Activated CD4-positive, alpha-beta memory T cell treated with anti-CD3 and anti-CD28 coated beads, Interleukin-2, amount 10 ng/mL, durations not matched to agents 7 days and 5 days (primary cell): ENCODE data around the gene MATK. TPM values are rescaled to one million over a fixed set of nuclear protein-coding genes. Genes with fewer than 3 reads are reported as not detected.

Experiments used
- CTCF ChIA-PET: fragments of 350-600 bp; sonication (Branson Sonifier 250); formaldehyde crosslinking; loops from one replicate; lab custom pipeline; 2021; ENCODE audit warnings: antibody characterized with exemption, inconsistent platforms; lab: Charles Lee
- POLR2A ChIA-PET: fragments of 350-600 bp; sonication (Branson Sonifier 250); formaldehyde crosslinking; loops from one replicate; lab custom pipeline; 2021; ENCODE audit warnings: antibody characterized with exemption; lab: Charles Lee
- DNase-seq: peaks from one replicate; pipeline ENCODE4 v3.0.0-alpha.2; 2020
- H3K27ac Mint-ChIP-seq: one replicate; pipeline ENCODE4 v1.8.0; 2021; ENCODE audit warnings: mild to moderate bottlenecking, mixed read lengths
- H3K27me3 Mint-ChIP-seq: one replicate; pipeline ENCODE4 v1.8.0; 2021; ENCODE audit warnings: mixed read lengths
- H3K36me3 Mint-ChIP-seq: one replicate; pipeline ENCODE4 v1.8.0; 2021; ENCODE audit warnings: low read depth, mixed read lengths
- H3K4me1 Mint-ChIP-seq: one replicate; pipeline ENCODE4 v1.8.0; 2021; ENCODE audit warnings: mixed read lengths
- H3K4me3 Mint-ChIP-seq: one replicate; pipeline ENCODE4 v1.8.0; 2021; ENCODE audit warnings: mild to moderate bottlenecking, mixed read lengths
- H3K9me3 Mint-ChIP-seq: one replicate; pipeline ENCODE4 v1.8.0; 2021; ENCODE audit warnings: mixed read lengths
- total RNA-seq, 2 experiments: library from RNA; stranded (reverse); gene quantifications; one replicate each; pipeline ENCODE4 v1.2.3, GENCODE V29; 2021

MATK gene, protein sequence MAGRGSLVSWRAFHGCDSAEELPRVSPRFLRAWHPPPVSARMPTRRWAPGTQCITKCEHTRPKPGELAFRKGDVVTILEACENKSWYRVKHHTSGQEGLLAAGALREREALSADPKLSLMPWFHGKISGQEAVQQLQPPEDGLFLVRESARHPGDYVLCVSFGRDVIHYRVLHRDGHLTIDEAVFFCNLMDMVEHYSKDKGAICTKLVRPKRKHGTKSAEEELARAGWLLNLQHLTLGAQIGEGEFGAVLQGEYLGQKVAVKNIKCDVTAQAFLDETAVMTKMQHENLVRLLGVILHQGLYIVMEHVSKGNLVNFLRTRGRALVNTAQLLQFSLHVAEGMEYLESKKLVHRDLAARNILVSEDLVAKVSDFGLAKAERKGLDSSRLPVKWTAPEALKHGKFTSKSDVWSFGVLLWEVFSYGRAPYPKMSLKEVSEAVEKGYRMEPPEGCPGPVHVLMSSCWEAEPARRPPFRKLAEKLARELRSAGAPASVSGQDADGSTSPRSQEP
- total RNA-seq, result 10 to 100 TPM; 13.9 to 15.9 TPM

GRCh38 chr19:3785938-3786824 is at the start of gene MATK:
TSS of gene MATK (minus strand) at chr19:3786381. CDS start at chr19:3785135, 1,246 bp downstream.
- CTCF ChIA-PET, result interaction anchor here (0.6 to 1.3 kb wide), 2 partner anchors 36 to 131 kb away, joined by 4 read pairs; no protein-coding TSS in a partner anchor
- POLR2A ChIA-PET, result interaction anchor here (0.7 to 1.7 kb wide), 2 partner anchors 24 to 119 kb away, joined by 3 to 4 read pairs; partner anchors contain the start of gene MRPL54
- DNase-seq, result no peak
- Mint-ChIP-seq H3K27ac (no peak within 1 kb of the TSS), H3K27me3 (peaks cover 16% of the 10 kb centered on the region), H3K9me3 (peaks cover 21% of the 10 kb centered on the region), H3K36me3 (peaks cover 21% of the 10 kb centered on the region), H3K4me3 (peak within 1 kb of the TSS; percentile 71), H3K4me1 (peaks cover 19% of the 10 kb centered on the region)

DNA sequence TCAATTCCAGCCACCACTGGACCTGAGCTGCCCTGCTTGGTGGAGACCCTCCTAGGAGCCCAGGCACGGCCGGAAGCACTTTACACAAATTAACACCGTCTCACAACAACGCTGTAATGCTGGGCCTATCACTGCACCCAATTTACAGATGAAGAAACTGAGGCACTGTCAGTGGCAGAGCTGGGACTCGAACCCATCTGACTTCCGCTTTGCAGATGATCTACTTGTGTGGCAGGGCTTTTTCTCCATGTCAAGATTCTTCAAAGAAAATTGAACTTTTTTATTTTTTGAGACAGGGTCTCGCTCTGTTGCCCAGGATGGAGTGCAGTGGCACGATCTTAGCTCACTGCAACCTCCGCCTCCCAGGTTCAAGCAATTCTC is 48.9 kb upstream of the MATK start:
- no peaks in the 10 kb centered on the region for H3K36me3 Mint-ChIP-seq
- CTCF ChIA-PET, result no interaction called here

GRCh38 chr19:3834349-3835054 is 48.3 kb upstream of the MATK start:
- POLR2A ChIA-PET, result no interaction called here
- no peaks in the 10 kb centered on the region for H3K36me3 Mint-ChIP-seq
- CTCF ChIA-PET, result no interaction called here

More for the DNA sequence above, 48.9 kb upstream of the MATK start:
- DNase-seq, result no peak
- POLR2A ChIA-PET, result no interaction called here
- Mint-ChIP-seq H3K4me1 (no peaks in the 10 kb centered on the region), H3K9me3 (peaks cover 11% of the 10 kb centered on the region), H3K27me3 (no peaks in the 10 kb centered on the region), H3K27ac (no peak overlapping the region), H3K4me3 (no peak overlapping the region)

DNA sequence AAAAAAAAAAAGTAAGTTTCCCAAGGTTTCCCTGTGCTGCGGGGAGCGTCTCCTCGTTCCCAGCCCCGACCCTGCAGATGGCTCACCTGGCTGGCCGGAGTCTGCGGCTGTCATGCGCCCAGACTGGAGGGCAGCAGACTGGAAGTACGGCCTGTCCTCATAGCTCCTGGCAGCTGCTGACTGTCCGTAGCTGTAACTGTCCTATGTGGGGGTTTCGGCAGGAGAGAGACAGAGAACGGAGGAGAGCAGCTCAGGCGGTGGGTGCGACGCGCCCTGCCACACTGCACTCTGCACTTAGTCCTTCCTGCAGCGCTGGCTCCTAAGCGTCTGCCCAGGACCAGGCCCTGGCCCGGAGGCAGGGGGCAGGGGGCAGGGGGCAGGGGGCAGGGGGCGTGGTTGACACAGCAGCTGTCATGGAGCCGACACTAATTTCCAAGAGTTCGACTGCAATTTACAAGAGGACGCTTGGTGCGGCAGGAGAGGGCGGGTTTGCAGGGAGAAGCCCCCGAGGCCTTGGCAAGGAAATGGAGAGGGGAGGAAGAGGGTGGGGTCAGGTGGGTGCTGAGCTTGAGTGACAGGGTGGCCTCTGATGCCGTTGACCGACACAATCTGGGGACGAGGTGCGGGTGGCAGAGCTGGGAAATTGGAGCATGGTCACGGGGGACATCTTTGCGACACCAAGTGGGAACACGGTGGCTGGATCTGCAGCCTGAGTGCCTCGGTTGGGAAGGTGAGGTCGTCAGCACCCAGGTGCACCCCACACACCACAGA is 47.6 kb upstream of the MATK start:
- Mint-ChIP-seq H3K4me3 (no peak overlapping the region), H3K9me3 (peaks cover 10% of the 10 kb centered on the region), H3K27ac (no peak overlapping the region), H3K36me3 (no peaks in the 10 kb centered on the region), H3K4me1 (no peaks in the 10 kb centered on the region), H3K27me3 (no peaks in the 10 kb centered on the region)
- ChIA-PET CTCF (no interaction called here), POLR2A (no interaction called here)
- DNase-seq, result no peak

More at GRCh38 chr19:3834349-3835054, 48.3 kb upstream of the MATK start:
- no peaks in the 10 kb centered on the region for H3K27me3 Mint-ChIP-seq
- DNase-seq, result no peak
- peaks cover 11% of the 10 kb centered on the region for H3K9me3 Mint-ChIP-seq
- no peak overlapping the region for H3K4me3 Mint-ChIP-seq
- H3K27ac Mint-ChIP-seq, result no peak overlapping the region
- H3K4me1 Mint-ChIP-seq, result no peaks in the 10 kb centered on the region

DNA sequence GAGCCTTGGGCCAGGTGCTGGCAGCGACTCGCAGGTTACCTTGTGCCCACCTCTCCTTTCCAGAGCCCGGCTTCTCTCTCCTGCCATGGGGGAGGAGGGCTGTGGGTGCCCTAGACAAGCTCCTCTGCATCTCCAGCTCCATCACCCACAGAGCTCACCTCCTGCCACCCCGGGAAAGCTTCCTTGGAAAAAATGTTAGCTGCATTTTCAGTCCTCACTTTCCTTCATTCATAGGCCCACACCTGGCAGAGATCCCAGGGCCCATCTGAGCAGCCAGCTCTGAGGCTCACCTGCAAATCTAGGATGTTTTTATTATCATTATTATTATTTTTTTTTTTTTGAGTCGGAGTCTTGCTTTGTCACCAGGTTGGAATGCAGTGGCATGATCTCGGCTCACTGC is 45.8 kb upstream of the MATK start:
- Mint-ChIP-seq H3K4me1 (peaks cover 7% of the 10 kb centered on the region), H3K27me3 (no peaks in the 10 kb centered on the region), H3K27ac (no peak overlapping the region), H3K9me3 (no peaks in the 10 kb centered on the region), H3K4me3 (no peak overlapping the region), H3K36me3 (no peaks in the 10 kb centered on the region)
- no peak for DNase-seq
- CTCF ChIA-PET, result interaction anchor here (1.1 kb wide), 1 partner anchor 10 kb away, joined by 5 read pairs; no protein-coding TSS in a partner anchor
- POLR2A ChIA-PET, result no interaction called here

DNA sequence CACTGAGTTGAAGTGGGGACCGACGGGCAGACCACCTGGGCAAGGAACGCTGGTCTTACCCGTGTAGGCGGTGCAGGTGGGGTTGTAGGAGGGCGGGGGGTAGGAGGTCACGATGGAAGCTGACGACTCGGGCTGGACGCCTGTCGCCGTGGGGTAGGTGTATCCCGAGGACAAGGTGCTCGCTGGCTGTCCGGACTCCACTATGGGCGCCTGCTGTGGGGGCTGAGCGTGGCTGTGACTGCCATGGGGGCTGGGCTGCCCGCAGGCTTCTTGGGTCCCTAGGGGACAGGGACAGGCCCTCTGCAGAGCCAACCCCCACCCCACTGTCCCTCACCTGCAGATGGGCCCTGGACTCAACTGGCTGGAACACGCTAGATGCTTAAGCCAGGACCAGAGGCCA is 45.4 kb upstream of the MATK start:
- H3K27me3 Mint-ChIP-seq, result no peaks in the 10 kb centered on the region
- POLR2A ChIA-PET, result no interaction called here
- no peaks in the 10 kb centered on the region for H3K36me3 Mint-ChIP-seq
- no peak overlapping the region for H3K27ac Mint-ChIP-seq
- DNase-seq, result no peak
- H3K4me1 Mint-ChIP-seq, result peaks cover 7% of the 10 kb centered on the region
- no peaks in the 10 kb centered on the region for H3K9me3 Mint-ChIP-seq
- H3K4me3 Mint-ChIP-seq, result no peak overlapping the region
- CTCF ChIA-PET, result no interaction called here

DNA sequence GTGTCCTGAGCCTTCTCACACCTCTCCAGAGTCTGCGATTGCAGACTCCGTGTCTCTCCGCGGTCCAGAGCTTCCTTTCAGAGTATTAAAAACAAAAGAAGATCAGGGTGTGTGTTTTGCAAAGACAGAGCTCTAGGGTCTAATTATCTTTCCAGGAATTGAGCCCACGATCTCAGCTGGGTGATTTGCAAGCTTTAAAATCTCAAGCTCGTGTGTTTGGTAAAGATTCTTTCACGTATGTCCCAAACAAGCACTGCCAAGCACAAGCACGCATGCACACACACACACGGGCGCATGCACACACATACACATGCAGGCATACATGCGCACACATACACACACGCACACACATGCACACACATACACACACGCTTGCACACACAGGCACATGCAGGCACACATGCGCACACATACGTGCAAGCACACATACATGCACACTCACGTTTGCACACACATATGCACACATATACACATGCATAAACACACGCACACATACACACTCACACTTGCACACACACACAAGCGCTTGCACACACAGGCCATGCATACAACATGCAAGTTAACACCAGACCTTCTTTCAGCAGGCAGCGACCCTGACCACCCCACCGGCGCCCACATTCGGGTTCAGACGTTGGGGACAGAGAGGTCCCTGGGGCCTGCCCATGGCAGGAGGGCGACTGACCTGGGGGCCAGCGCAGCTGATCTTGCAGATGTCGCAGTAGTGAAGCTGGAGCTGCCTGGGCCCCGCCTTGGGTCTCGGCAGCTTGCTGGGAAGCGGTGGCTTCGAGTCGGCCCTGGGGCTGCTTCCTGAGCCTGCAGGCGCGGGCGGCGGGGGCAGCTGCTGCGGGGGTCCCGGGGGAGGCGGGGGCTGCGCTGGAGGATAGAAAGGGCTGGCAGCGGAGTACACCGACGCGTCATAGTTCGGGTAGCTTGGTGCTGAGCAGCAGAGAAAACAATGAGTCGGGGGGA is 44.7 kb upstream of the MATK start:
- CTCF ChIA-PET, result interaction anchor here (1.0 kb wide), 1 partner anchor 65 kb away, joined by 5 read pairs; no protein-coding TSS in a partner anchor

DNA sequence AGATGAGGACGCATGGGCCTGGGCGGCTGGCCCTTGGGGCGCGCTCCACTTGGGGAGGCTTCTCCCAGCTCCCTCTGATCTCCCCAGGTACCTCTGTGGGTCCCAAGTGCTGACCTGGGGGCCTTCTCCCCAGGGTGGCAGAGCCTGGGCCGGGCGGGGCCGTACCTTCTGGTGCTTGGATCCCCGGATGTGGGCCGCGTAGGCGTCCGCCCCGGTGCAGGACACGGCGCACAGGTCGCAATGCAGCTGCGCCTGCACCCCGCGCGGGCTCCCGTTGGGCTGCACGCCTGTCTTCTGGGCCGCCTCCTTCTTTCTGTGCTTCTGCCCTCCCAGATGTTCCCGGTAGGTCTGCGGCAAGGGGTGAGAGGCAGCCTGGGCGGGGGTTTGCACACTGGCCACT is 41.1 kb upstream of the MATK start:
- H3K9me3 Mint-ChIP-seq, result no peaks in the 10 kb centered on the region
- CTCF ChIA-PET, result no interaction called here

More for the DNA sequence above, 44.7 kb upstream of the MATK start:
- no peak overlapping the region for H3K4me3 Mint-ChIP-seq
- H3K27me3 Mint-ChIP-seq, result no peaks in the 10 kb centered on the region
- POLR2A ChIA-PET, result interaction anchor here (1.1 kb wide), 1 partner anchor 19 kb away, joined by 3 read pairs; no protein-coding TSS in a partner anchor
- DNase-seq, result no peak
- no peaks in the 10 kb centered on the region for H3K9me3 Mint-ChIP-seq
- H3K4me1 Mint-ChIP-seq, result peaks cover 7% of the 10 kb centered on the region
- H3K36me3 Mint-ChIP-seq, result no peaks in the 10 kb centered on the region
- no peak overlapping the region for H3K27ac Mint-ChIP-seq

GRCh38 chr19:3826163-3826562 is 40.0 kb upstream of the MATK start:
- CTCF ChIA-PET, result no interaction called here
- POLR2A ChIA-PET, result no interaction called here
- Mint-ChIP-seq H3K27ac (no peak overlapping the region), H3K36me3 (no peaks in the 10 kb centered on the region), H3K4me3 (no peak overlapping the region), H3K27me3 (peaks cover 1% of the 10 kb centered on the region), H3K4me1 (peaks cover 16% of the 10 kb centered on the region), H3K9me3 (no peaks in the 10 kb centered on the region)
- no peak for DNase-seq

More for the DNA sequence above, 41.1 kb upstream of the MATK start:
- peaks cover 7% of the 10 kb centered on the region for H3K4me1 Mint-ChIP-seq
- H3K27me3 Mint-ChIP-seq, result no peaks in the 10 kb centered on the region
- H3K4me3 Mint-ChIP-seq, result no peak overlapping the region
- H3K27ac Mint-ChIP-seq, result no peak overlapping the region
- H3K36me3 Mint-ChIP-seq, result no peaks in the 10 kb centered on the region
- DNase-seq, result no peak
- POLR2A ChIA-PET, result no interaction called here

DNA sequence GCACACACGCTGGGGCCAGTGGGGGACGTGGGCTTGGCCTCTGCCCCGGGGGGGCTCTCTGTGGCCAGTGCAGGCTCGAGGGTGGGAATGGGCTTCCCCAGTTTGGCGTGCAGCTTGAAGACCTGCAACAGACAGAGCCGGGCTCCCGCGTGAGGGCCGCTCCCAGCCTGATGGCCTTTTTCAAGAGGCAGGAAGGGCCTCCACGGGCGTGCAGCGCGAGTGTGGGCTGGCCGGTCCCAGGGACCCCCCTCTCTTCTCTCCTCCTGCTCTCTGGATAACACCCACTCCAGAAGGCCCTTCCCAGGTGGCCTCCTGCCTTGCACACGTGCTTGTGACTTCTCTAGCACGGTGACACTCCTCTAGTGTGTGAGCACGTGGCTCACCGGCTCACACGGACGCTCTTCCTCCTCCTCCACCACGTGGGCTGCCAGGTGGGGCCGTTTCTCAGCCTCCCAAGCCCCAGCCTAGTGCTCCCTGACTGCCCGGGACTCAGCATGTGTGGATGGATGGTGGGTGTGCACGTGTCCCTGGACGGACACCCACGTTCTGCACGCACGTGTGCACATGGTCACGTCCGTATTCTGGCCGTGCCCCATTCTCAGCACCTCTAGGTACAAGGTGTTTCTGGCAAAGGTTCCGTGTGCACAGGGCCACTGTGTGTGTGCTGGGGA is 39.2 kb upstream of the MATK start:
- Mint-ChIP-seq H3K4me1 (peaks cover 16% of the 10 kb centered on the region), H3K9me3 (no peaks in the 10 kb centered on the region), H3K4me3 (no peak overlapping the region), H3K27ac (no peak overlapping the region), H3K36me3 (no peaks in the 10 kb centered on the region), H3K27me3 (peaks cover 1% of the 10 kb centered on the region)
- ChIA-PET CTCF (no interaction called here), POLR2A (no interaction called here)
- DNase-seq, result no peak
